ENCODE measurements around the gene CHST15. TPM values are rescaled to one million over a fixed set of nuclear protein-coding genes. Genes with fewer than 3 reads are reported as not detected.

CHST15 gene
- total and polyA plus RNA-seq, 2 of the 4 experiments (the other 2 are of a cell fraction), result 0.14 to 0.18 TPM

DNA sequence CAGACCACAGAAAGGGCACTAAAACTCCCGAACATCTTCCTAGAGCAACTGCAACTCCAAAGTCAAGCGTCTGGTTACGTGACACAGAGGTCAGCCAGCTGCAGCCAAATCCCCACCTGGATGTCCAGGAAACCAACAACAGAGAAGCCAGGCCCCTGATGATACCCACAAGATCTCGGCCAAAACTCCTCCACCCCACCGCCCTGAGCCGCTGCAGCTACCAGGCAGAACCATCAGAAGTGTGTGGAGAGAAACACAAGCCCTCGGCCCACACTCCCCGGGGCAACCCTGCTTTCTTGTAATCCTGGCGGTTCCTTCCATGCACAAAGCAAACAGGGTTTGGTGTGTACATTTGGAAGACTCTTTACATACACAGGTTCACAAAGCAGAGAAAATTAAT is 8.7 kb downstream of the CHST15 start:
- H3K9me1 ChIP-seq (ENCODE audit: insufficient read depth, low read length), result no peaks in the 10 kb centered on the region
- ATAC-seq (ENCODE audit: low read depth) (no peak), DNase-seq (no peak)
- no peaks in the 10 kb centered on the region for H3K36me3 ChIP-seq (ENCODE audit: control insufficient read depth, insufficient read depth, low read length)
- no peak overlapping the region for H3K23ac ChIP-seq (ENCODE audit: low read depth, low read length)
- no peaks in the 10 kb centered on the region for H3K4me1 ChIP-seq (ENCODE audit: control insufficient read depth, insufficient read depth, low read length)
- no peaks in the 10 kb centered on the region for H3K79me1 ChIP-seq (ENCODE audit: low read depth in 1 of 2, low read length in 2 of 2)
- H3K27me3 ChIP-seq (ENCODE audit: control insufficient read depth, insufficient read depth, low read length), result no peaks in the 10 kb centered on the region; the same call in 1 of the 2 replicates
- no peak overlapping the region for H2BK20ac ChIP-seq (ENCODE audit: low read depth, low read length)
- H4K91ac ChIP-seq (ENCODE audit: insufficient read depth, low read depth, low read length), result no peak overlapping the region
- dilution Hi-C loops (cut with HindIII; ENCODE audit: low sequenced_read_pairs, unreplicated experiment) (no loop called here), intact Hi-C loops (cut with micrococcal nuclease) (no loop called here), in situ Hi-C loops (cut with MboI; ENCODE audit: low sequenced_read_pairs) (no loop called here)
- no peak overlapping the region for H3K56ac ChIP-seq (ENCODE audit: extremely low read depth, insufficient read depth, low read length)
- no peak overlapping the region for H4K5ac ChIP-seq (ENCODE audit: low read depth, low read length)
- H3K9ac ChIP-seq (ENCODE audit: low read depth, low read length), result no peak overlapping the region
- no peak overlapping the region for H4K8ac ChIP-seq (ENCODE audit: low read depth in 2 of 2, low read length in 2 of 2)
- H3K4me2 ChIP-seq (ENCODE audit: low read depth, low read length), result no peak overlapping the region
- H3K4ac ChIP-seq (ENCODE audit: low read depth, low read length), result no peak overlapping the region
- ChIA-PET POLR2A (ENCODE audit: unreplicated experiment) (no interaction called here), CTCF (no interaction called here)
- BruUV-seq (replicated peaks), result no TSS peak
- H3K18ac ChIP-seq (ENCODE audit: low read depth, low read length), result no peak overlapping the region
- no peaks in the 10 kb centered on the region; the same call in none of the 2 replicates for H3K9me3 ChIP-seq (ENCODE audit: control insufficient read depth, insufficient read depth, low read length)
- no peaks in the 10 kb centered on the region for H4K20me1 ChIP-seq (ENCODE audit: insufficient read depth, low read length)
- H3K4me3 ChIP-seq (ENCODE audit: insufficient read depth, low read depth, low read length), result no peak overlapping the region
- H2BK15ac ChIP-seq (ENCODE audit: low read depth, low read length), result no peak overlapping the region
- no peak overlapping the region for H2AFZ ChIP-seq (replicated peaks; ENCODE audit: low read length, poor library complexity)
- WGBS, 2 experiments (ENCODE audit: extremely low coverage in 2 of 2, insufficient read length in 1 of 2), result 73% methylated on average over 2 of the region's 9 CpGs; no CpG with 5 or more reads in 1 of the 2 experiments
- no peak overlapping the region for H2AK9ac ChIP-seq (replicated peaks; ENCODE audit: low read depth, low read length, poor library complexity)
- H3K27ac ChIP-seq (ENCODE audit: insufficient read depth, low read length), result no peak overlapping the region
- H2BK120ac ChIP-seq (ENCODE audit: low read depth, low read length), result no peak overlapping the region
- H2AK5ac ChIP-seq (ENCODE audit: low read depth, low read length), result no peak overlapping the region
- no peak overlapping the region for H2BK5ac ChIP-seq (ENCODE audit: low read depth, low read length, poor library complexity, severe bottlenecking)
- no peak overlapping the region for H3K14ac ChIP-seq (replicated peaks; ENCODE audit: low read depth, low read length)
- TF ChIP-seq, protein P1, sequence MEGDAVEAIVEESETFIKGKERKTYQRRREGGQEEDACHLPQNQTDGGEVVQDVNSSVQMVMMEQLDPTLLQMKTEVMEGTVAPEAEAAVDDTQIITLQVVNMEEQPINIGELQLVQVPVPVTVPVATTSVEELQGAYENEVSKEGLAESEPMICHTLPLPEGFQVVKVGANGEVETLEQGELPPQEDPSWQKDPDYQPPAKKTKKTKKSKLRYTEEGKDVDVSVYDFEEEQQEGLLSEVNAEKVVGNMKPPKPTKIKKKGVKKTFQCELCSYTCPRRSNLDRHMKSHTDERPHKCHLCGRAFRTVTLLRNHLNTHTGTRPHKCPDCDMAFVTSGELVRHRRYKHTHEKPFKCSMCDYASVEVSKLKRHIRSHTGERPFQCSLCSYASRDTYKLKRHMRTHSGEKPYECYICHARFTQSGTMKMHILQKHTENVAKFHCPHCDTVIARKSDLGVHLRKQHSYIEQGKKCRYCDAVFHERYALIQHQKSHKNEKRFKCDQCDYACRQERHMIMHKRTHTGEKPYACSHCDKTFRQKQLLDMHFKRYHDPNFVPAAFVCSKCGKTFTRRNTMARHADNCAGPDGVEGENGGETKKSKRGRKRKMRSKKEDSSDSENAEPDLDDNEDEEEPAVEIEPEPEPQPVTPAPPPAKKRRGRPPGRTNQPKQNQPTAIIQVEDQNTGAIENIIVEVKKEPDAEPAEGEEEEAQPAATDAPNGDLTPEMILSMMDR (conservative IDR thresholded peaks at IDR 0.05; ENCODE audit: low read depth, low read length), result no peak
- TF ChIP-seq MXI1 (IDR thresholded peaks at IDR 0.05; ENCODE audit: borderline replicate concordance, low read depth, low read length) (no peak), RCOR1 (IDR thresholded peaks at IDR 0.05; ENCODE audit: insufficient replicate concordance, low read length) (no peak), SMC3 (IDR thresholded peaks at IDR 0.05; ENCODE audit: low read depth, low read length) (no peak), MAZ (IDR thresholded peaks at IDR 0.05; ENCODE audit: borderline replicate concordance, low read depth, low read length) (no peak), CEBPB (IDR thresholded peaks at IDR 0.05; ENCODE audit: low read depth, low read length) (no peak), MAFK (IDR thresholded peaks at IDR 0.05; ENCODE audit: low read depth, low read length) (no peak), RFX5 (IDR thresholded peaks at IDR 0.05; ENCODE audit: low read depth, low read length) (no peak), NFE2L2 (IDR thresholded peaks at IDR 0.05; ENCODE audit: low read depth, low read length) (no peak), CHD1 (IDR thresholded peaks at IDR 0.05; ENCODE audit: low read depth, low read length) (no peak), RAD21 (IDR thresholded peaks at IDR 0.05; ENCODE audit: low read length) (no peak), POLR2A (IDR thresholded peaks at IDR 0.05; ENCODE audit: low read depth, low read length) (no peak), FOS (IDR thresholded peaks at IDR 0.05; ENCODE audit: low read depth, low read length) (no peak), BHLHE40 (IDR thresholded peaks at IDR 0.05; ENCODE audit: low read depth, low read length) (no peak)
- TF ChIP-seq, protein P2, sequence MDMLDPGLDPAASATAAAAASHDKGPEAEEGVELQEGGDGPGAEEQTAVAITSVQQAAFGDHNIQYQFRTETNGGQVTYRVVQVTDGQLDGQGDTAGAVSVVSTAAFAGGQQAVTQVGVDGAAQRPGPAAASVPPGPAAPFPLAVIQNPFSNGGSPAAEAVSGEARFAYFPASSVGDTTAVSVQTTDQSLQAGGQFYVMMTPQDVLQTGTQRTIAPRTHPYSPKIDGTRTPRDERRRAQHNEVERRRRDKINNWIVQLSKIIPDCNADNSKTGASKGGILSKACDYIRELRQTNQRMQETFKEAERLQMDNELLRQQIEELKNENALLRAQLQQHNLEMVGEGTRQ (IDR thresholded peaks at IDR 0.05; ENCODE audit: low read depth, low read length), result no peak
- TF ChIP-seq, protein P3, sequence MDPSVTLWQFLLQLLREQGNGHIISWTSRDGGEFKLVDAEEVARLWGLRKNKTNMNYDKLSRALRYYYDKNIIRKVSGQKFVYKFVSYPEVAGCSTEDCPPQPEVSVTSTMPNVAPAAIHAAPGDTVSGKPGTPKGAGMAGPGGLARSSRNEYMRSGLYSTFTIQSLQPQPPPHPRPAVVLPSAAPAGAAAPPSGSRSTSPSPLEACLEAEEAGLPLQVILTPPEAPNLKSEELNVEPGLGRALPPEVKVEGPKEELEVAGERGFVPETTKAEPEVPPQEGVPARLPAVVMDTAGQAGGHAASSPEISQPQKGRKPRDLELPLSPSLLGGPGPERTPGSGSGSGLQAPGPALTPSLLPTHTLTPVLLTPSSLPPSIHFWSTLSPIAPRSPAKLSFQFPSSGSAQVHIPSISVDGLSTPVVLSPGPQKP (IDR thresholded peaks at IDR 0.05; ENCODE audit: borderline replicate concordance, low read depth, low read length), result no peak

Data from IMR-90 (cell line).